CD4-positive, alpha-beta memory T cell (primary cell): ENCODE data around the gene NR2F6. TPM values are rescaled to one million over a fixed set of nuclear protein-coding genes. Genes with fewer than 3 reads are reported as not detected.

Source experiments
- CTCF ChIA-PET: fragments of 350-600 bp; sonication (Branson Sonifier 250); formaldehyde crosslinking; loops from one replicate; lab custom pipeline; 2021; ENCODE audit warnings: inconsistent platforms; ENCODE audit not compliant: partially characterized antibody; lab: Charles Lee
- POLR2A ChIA-PET: fragments of 350-600 bp; sonication (Branson Sonifier 250); formaldehyde crosslinking; loops from one replicate; lab custom pipeline; 2021; ENCODE audit not compliant: partially characterized antibody; lab: Charles Lee
- DNase-seq, 5 donors: peaks; one replicate each; pipeline versions ENCODE4 v3.0.0 to v3.0.0-alpha.2; 2020 to 2022; ENCODE audit warnings: mixed read lengths in 1 of 5
- H3K27ac ChIP-seq: one replicate; pipeline ENCODE4 v1.7.0; 2013; ENCODE audit warnings: low read depth, low read length
- H3K27me3 ChIP-seq: 2 replicates; pipeline ENCODE4 v1.7.0; 2013; ENCODE audit warnings: mild to moderate bottlenecking, low read length, moderate library complexity; ENCODE audit not compliant: insufficient read depth
- H3K36me3 ChIP-seq: 2 replicates; pipeline ENCODE4 v1.7.0; 2013; ENCODE audit warnings: mild to moderate bottlenecking, low read length, moderate library complexity; ENCODE audit not compliant: insufficient read depth
- H3K4me1 ChIP-seq: 2 replicates; pipeline ENCODE4 v1.7.0; 2013; ENCODE audit warnings: mild to moderate bottlenecking, low read length, moderate library complexity; ENCODE audit not compliant: insufficient read depth
- H3K4me3 ChIP-seq, 2 donors: one replicate each; pipeline ENCODE4 v1.7.0; 2013; ENCODE audit warnings: low read length in 2 of 2, mild to moderate bottlenecking in 1 of 2
- H3K9me3 ChIP-seq, 2 donors: one replicate each; pipeline ENCODE4 v1.7.0; 2013; ENCODE audit warnings: low read length in 2 of 2, control low read depth in 1 of 2; ENCODE audit not compliant: control insufficient read depth in 1 of 2
- H3K27ac Mint-ChIP-seq, 7 donors: one replicate each; pipeline ENCODE4 v1.8.0; 2020 to 2021; ENCODE audit warnings: mixed read lengths in 7 of 7, mild to moderate bottlenecking in 6 of 7, inconsistent platforms in 3 of 7, moderate library complexity in 3 of 7
- H3K27me3 Mint-ChIP-seq, 2 donors: one replicate each; pipeline ENCODE4 v1.8.0; 2020 to 2021; ENCODE audit warnings: mixed read lengths in 2 of 2
- H3K36me3 Mint-ChIP-seq, 2 donors: one replicate each; pipeline ENCODE4 v1.8.0; 2020 to 2021; ENCODE audit warnings: mixed read lengths in 2 of 2, inconsistent platforms in 1 of 2, mild to moderate bottlenecking in 1 of 2
- H3K4me1 Mint-ChIP-seq, 4 donors: one replicate each; pipeline ENCODE4 v1.8.0; 2020 to 2021; ENCODE audit warnings: mixed read lengths in 4 of 4, mild to moderate bottlenecking in 1 of 4
- H3K4me3 Mint-ChIP-seq, 8 donors: one replicate each; pipeline ENCODE4 v1.8.0; 2020 to 2021; ENCODE audit warnings: mixed read lengths in 8 of 8, mild to moderate bottlenecking in 7 of 8, moderate library complexity in 6 of 8, inconsistent platforms in 3 of 8
- H3K9me3 Mint-ChIP-seq, 8 donors: one replicate each; pipeline ENCODE4 v1.8.0; 2020 to 2021; ENCODE audit warnings: mixed read lengths in 8 of 8, mild to moderate bottlenecking in 5 of 8, inconsistent platforms in 3 of 8, moderate library complexity in 1 of 8
- intact Hi-C: fragments of 100-400 bp; cut with micrococcal nuclease; formaldehyde crosslinking; loops from one replicate; pipeline ENCODE4 v1.15.1; 2023
- polyA plus RNA-seq, 2 donors: library from polyadenylated mRNA; unstranded; fragments of 300-500 nt; fragmentation: Illumina TruSeq; gene quantifications; one replicate each; pipeline ENCODE4 v1.2.3, GENCODE V29; 2021
- total RNA-seq, 2 experiments: library from RNA; stranded (reverse); gene quantifications; one replicate each; pipeline ENCODE4 v1.2.3, GENCODE V29; 2021

NR2F6 gene
- total and polyA plus RNA-seq, 4 experiments from 2014 or later = 1.2 to 7.1 (median 4.7) TPM

GRCh38 chr19:17234911-17235299, 10.8 kb downstream of the NR2F6 start:
- peak overlapping the region; percentile 40 for H3K27ac ChIP-seq
- no peaks in the 10 kb centered on the region for H3K36me3 ChIP-seq
- peak overlapping the region; percentile 69 to 84 for H3K4me3 ChIP-seq
- H3K27ac Mint-ChIP-seq = peak overlapping the region in 1 of 7 donors; percentile 64
- H3K36me3 Mint-ChIP-seq = peaks cover 0 to 8% of the 10 kb centered on the region in 2 donors
- POLR2A ChIA-PET = interaction anchor here (0.6 to 4.1 kb wide), 16 partner anchors 8 to 460 kb away, joined by 3 to 53 read pairs (median 8); partner anchors contain the start of genes BABAM1, HAUS8, MYO9B and NR2F6
- no peaks in the 10 kb centered on the region for H3K9me3 ChIP-seq
- intact Hi-C loops = loop anchor here (1.0 to 2.0 kb wide), 6 partner anchors 9 to 168 kb away; partner anchors contain the start of genes HAUS8, MYO9B, OCEL1 and USE1
- peak overlapping the region; percentile 70 to 85 (median 78) for H3K4me3 Mint-ChIP-seq
- H3K27me3 Mint-ChIP-seq = no peaks in the 10 kb centered on the region
- DNase-seq = peak; percentile 45 to 62 (median 48)
- peaks cover 2 to 28% (median 6%) of the 10 kb centered on the region in 4 donors for H3K4me1 Mint-ChIP-seq
- no peaks in the 10 kb centered on the region for H3K27me3 ChIP-seq
- H3K4me1 ChIP-seq = peaks cover 20% of the 10 kb centered on the region
- CTCF ChIA-PET = interaction anchor here (0.6 to 3.0 kb wide), 18 partner anchors 9 to 462 kb away, joined by 3 to 20 read pairs (median 4); partner anchors contain the start of genes BABAM1, OCEL1 and USE1
- H3K9me3 Mint-ChIP-seq = no peaks in the 10 kb centered on the region

GRCh38 chr19:17232258-17232657, 13.5 kb downstream of the NR2F6 start:
- Histone ChIP-seq H3K36me3 (peaks cover 7% of the 10 kb centered on the region), H3K4me3 (no peak overlapping the region), H3K4me1 (peaks cover 21% of the 10 kb centered on the region), H3K27ac (no peak overlapping the region), H3K9me3 (no peaks in the 10 kb centered on the region), H3K27me3 (no peaks in the 10 kb centered on the region)
- intact Hi-C loops = no loop called here
- Mint-ChIP-seq H3K36me3 (peaks cover 0 to 13% of the 10 kb centered on the region in 2 donors), H3K4me1 (peaks cover 2 to 29% (median 9%) of the 10 kb centered on the region in 4 donors), H3K4me3 (peak overlapping the region in 1 of 8 donors; percentile 10), H3K27me3 (no peaks in the 10 kb centered on the region), H3K9me3 (no peaks in the 10 kb centered on the region), H3K27ac (peak overlapping the region in 1 of 7 donors; percentile 18)
- DNase-seq = no peak
- ChIA-PET CTCF (interaction anchor here (1.0 kb wide), 1 partner anchor 26 kb away, joined by 4 read pairs; no protein-coding TSS in a partner anchor), POLR2A (interaction anchor here (2.1 kb wide), 1 partner anchor 17 kb away, joined by 13 read pairs; the partner anchor contains the start of gene USE1)

- Histone ChIP-seq H3K4me3 (no peak overlapping the region), H3K4me1 (peaks cover 22% of the 10 kb centered on the region), H3K27ac (no peak overlapping the region), H3K27me3 (no peaks in the 10 kb centered on the region), H3K9me3 (no peaks in the 10 kb centered on the region), H3K36me3 (peaks cover 7% of the 10 kb centered on the region)
- intact Hi-C loops = loop anchor here (5.0 kb wide), 1 partner anchor 37 kb away; the partner anchor contains the start of gene BABAM1
- Mint-ChIP-seq H3K27me3 (no peaks in the 10 kb centered on the region), H3K4me3 (no peak overlapping the region), H3K9me3 (no peaks in the 10 kb centered on the region), H3K27ac (peak overlapping the region in 1 of 7 donors; percentile 4), H3K36me3 (peaks cover 0 to 19% of the 10 kb centered on the region in 2 donors), H3K4me1 (peaks cover 5 to 44% (median 14%) of the 10 kb centered on the region in 4 donors)
- ChIA-PET POLR2A (interaction anchor here (0.5 kb wide), 1 partner anchor 77 kb away, joined by 3 read pairs; no protein-coding TSS in a partner anchor), CTCF (no interaction called here)
- no peak for DNase-seq
Observed at GRCh38 chr19:17229890-17230289, 15.8 kb downstream of the NR2F6 start.

DNA sequence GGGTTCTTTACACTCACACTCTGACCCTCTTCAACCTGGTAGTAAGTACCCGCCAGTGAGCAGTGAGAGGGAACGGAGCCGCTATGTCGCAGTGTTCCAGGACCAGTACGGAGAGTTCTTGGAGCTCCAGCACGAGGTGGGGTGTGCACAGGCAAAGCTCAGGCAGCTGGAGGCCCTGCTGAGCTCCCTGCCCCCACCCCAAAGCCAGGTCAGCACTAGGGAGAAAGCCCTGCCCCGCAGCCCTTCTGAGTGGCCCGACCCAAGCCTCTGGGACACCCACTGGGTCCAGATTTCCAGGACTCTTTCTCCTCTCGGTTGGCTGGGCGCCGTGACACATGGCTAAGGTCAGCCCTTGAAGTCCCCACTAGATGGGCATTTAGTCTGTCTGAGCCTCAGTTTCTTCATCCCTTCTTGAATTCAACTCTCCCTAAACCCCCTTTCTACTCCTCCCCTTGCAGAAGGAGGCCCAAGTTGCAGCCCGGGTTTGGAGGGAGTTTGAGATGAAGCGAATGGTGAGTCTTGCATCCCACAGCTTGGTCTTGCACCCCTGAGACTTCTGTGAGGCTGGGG, 17.8 kb downstream of the NR2F6 start:
- H3K27me3 ChIP-seq = no peaks in the 10 kb centered on the region
- Mint-ChIP-seq H3K4me1 (peaks cover 4 to 27% (median 7%) of the 10 kb centered on the region in 4 donors), H3K4me3 (peak overlapping the region in 4 of 8 donors; percentile 1 to 10 (median 5)), H3K36me3 (peaks cover 0 to 20% of the 10 kb centered on the region in 2 donors), H3K27ac (peak overlapping the region in 3 of 7 donors; percentile 40 to 62 (median 57)), H3K9me3 (no peaks in the 10 kb centered on the region), H3K27me3 (no peaks in the 10 kb centered on the region)
- no peak overlapping the region for H3K4me3 ChIP-seq
- intact Hi-C loops = loop anchor here (5.0 kb wide), 1 partner anchor 39 kb away; the partner anchor contains the start of gene BABAM1
- H3K27ac ChIP-seq = no peak overlapping the region
- DNase-seq = no peak
- H3K9me3 ChIP-seq = no peaks in the 10 kb centered on the region
- CTCF ChIA-PET = no interaction called here
- H3K4me1 ChIP-seq = peaks cover 14% of the 10 kb centered on the region
- H3K36me3 ChIP-seq = peaks cover 7% of the 10 kb centered on the region
- POLR2A ChIA-PET = interaction anchor here (1.2 to 4.7 kb wide), 4 partner anchors 8 to 39 kb away, joined by 3 to 134 read pairs (median 33); partner anchors contain the start of genes BABAM1 and USE1

DNA sequence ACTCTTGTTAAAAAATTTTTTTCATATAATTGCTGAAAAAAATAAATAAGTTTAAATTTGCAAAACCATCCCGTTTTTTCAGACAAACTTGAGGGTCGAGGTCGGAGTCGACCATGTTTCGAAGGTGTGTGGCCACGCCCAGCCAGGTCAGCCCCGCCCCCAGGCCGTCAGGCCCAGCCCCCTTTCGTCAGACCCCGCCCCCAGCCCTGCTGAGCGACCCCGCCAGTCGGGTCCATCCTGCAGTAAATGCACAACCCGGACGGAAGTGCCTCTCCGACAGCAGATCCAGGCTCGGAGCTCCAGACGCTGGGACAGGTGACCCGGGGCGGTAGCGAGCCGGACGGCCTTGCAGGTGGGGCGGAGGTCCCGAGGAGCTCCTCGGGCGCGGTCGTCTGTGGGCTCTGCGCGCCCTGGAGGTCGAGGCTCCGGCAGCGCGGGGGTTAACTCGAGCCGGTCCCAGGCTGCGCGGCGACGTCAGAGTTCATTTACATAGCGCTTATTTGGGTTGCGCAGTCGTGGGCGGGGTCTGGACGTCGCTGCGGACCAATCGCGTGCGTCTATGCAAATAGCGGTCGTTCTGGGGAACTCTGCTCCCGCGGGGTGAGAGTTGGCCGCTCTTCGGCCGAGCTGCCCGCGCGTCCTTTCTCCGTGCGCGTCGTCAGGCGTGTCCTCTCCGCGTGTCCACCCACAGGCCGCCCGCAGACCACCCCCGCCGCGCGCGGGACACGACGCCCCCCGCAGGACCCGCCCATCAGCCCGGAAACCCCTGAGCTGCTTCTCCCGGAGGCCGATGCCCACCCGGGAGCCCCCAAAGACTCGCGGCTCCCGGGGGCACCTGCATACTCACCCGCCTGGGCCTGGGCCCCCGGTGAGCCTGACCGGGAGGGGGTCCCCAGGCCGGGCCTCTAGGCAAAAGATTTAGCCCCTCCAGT, 19.5 kb downstream of the NR2F6 start, which contains the start of gene OCEL1:
Gene OCEL1, plus strand, starts transcription at position 225 of the 932 bp plus-strand sequence. Its CDS starts 22 bp downstream, at position 247.
- CTCF ChIA-PET = interaction anchor here (0.5 to 2.5 kb wide), 8 partner anchors 8 to 150 kb away, joined by 3 to 13 read pairs (median 3); partner anchors contain the start of genes USE1 and USHBP1
- H3K36me3 ChIP-seq = peaks cover 7% of the 10 kb centered on the region
- POLR2A ChIA-PET = interaction anchor here (0.6 to 4.7 kb wide), 26 partner anchors 9 to 1390 kb away, joined by 3 to 134 read pairs (median 5); partner anchors contain the start of genes ABHD8, ANKLE1, ANO8 and BABAM1
- DNase-seq = peak; percentile 96 to 98 (median 97)
- Mint-ChIP-seq H3K36me3 (peaks cover 0 to 13% of the 10 kb centered on the region in 2 donors), H3K4me3 (peak within 1 kb of the TSS; percentile 95 to 99 (median 95)), H3K27me3 (no peaks in the 10 kb centered on the region), H3K27ac (peak within 1 kb of the TSS; percentile 98 to 99 (median 98)), H3K4me1 (peaks cover 4 to 19% (median 7%) of the 10 kb centered on the region in 4 donors), H3K9me3 (no peaks in the 10 kb centered on the region)
- H3K27me3 ChIP-seq = no peaks in the 10 kb centered on the region
- H3K4me3 ChIP-seq = peak within 1 kb of the TSS; percentile 73 to 90
- peak within 1 kb of the TSS; percentile 73 for H3K27ac ChIP-seq
- intact Hi-C loops = loop anchor here (1.0 to 5.0 kb wide), 6 partner anchors 9 to 151 kb away; partner anchors contain the start of genes BABAM1, DDA1, HAUS8 and MYO9B
- peaks cover 14% of the 10 kb centered on the region for H3K4me1 ChIP-seq
- H3K9me3 ChIP-seq = no peaks in the 10 kb centered on the region

DNA sequence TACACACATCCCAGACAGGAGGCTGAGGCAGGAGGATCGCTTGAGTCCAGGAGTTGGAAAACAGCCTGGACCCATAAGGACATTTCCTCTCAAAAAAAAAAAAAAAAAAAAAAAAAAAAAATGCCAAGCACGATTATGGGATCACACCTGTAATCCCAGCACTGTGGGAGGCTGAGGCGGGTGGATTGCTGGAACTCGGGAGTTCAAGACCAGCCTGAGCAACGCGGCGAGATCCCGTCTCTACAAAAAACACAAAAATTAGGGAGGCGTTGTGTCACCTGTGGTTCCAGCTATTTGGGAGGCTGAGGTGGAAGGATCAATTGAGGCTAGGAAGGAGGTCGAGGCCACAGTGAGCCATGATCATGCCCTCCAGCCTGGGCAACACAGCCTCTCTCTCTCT, 20.7 kb downstream of the NR2F6 start:
- no peak overlapping the region for H3K27ac ChIP-seq

More for the DNA sequence above, 20.7 kb downstream of the NR2F6 start:
- Histone ChIP-seq H3K4me3 (no peak overlapping the region), H3K36me3 (peaks cover 7% of the 10 kb centered on the region), H3K9me3 (no peaks in the 10 kb centered on the region), H3K4me1 (peaks cover 14% of the 10 kb centered on the region), H3K27me3 (no peaks in the 10 kb centered on the region)
- intact Hi-C loops = loop anchor here (5.0 kb wide), 1 partner anchor 42 kb away; the partner anchor contains the start of gene BABAM1
- H3K27me3 Mint-ChIP-seq = no peaks in the 10 kb centered on the region
- no peaks in the 10 kb centered on the region for H3K9me3 Mint-ChIP-seq
- peaks cover 4 to 19% (median 7%) of the 10 kb centered on the region in 4 donors for H3K4me1 Mint-ChIP-seq
- DNase-seq = no peak
- H3K4me3 Mint-ChIP-seq = peak overlapping the region; percentile 26 to 95 (median 52)
- POLR2A ChIA-PET = interaction anchor here (0.6 to 4.7 kb wide), 6 partner anchors 9 to 171 kb away, joined by 3 to 134 read pairs (median 14); partner anchors contain the start of genes BABAM1 and USE1
- peak overlapping the region in 3 of 7 donors; percentile 78 to 98 (median 90) for H3K27ac Mint-ChIP-seq
- H3K36me3 Mint-ChIP-seq = peaks cover 0 to 14% of the 10 kb centered on the region in 2 donors
- CTCF ChIA-PET = interaction anchor here (1.0 to 2.5 kb wide), 4 partner anchors 9 to 149 kb away, joined by 3 to 13 read pairs (median 6); partner anchors contain the start of genes USE1 and USHBP1
